NCI-H345 treated with DMSO at 0.1 percent for 48 hours (cell line): ENCODE measurements around the gene IL4R.
"Not testable (repeated sequence)": the region's sequence is repeated elsewhere in the genome, so short reads cannot be mapped to it uniquely, and the experiment has no call there.

ENCODE experiments used
- DNase-seq: peaks from one replicate; lab custom pipeline; 2025; ENCODE audit not compliant: unreplicated experiment; lab: John Stamatoyannopoulos, UW

The IL4R gene

DNA sequence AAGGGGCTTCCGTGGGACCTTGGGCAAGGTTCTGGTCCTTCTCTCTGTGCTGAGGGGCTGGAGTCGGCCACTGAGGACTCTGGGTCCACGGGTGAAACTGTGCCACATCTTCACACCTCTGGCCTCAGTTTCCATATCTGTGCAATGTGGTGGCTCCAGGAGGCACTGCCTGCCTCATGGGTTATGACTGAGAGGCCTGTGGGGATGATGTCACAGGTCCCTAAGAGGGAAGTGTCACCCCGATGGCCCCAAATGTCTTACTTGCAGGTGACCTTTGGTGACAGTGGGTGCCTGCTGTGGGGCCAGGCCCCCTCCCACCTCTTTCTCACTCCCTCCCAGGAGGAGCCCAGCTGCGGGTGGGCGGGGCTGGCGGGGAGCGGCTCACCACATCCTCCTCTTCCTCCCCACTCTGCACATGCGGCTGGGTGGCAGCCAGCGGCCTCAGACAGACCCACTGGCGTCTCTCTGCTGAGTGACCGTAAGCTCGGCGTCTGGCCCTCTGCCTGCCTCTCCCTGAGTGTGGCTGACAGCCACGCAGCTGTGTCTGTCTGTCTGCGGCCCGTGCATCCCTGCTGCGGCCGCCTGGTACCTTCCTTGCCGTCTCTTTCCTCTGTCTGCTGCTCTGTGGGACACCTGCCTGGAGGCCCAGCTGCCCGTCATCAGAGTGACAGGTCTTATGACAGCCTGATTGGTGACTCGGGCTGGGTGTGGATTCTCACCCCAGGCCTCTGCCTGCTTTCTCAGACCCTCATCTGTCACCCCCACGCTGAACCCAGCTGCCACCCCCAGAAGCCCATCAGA, 88.2 kb downstream of the IL4R start, which contains the start of gene IL21R:
IL21R (plus strand) TSS at position 407 of the 801 bp plus-strand sequence. CDS start 27,898 bp downstream, outside the sequence.
- no peak for DNase-seq

DNA sequence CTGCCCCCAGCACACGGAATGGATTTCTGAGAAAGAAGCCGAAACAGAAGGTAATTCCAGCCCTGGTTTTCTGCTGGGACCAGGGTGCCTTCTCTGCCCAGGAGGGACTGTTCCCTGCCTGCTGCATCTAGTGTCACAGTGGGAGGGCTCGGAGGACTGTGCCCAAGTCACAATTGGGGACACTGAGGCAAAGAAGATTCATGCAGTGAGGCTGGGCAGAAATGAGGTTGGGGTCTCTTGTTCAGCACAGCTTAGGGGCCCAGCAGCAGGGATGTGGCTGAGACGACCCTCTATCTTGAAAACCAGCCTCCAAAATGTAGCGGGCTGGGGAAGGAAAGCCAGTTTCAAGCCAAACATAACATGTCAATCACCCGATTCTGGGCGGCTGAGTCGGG, 88.8 kb downstream of the IL4R start:
- no peak for DNase-seq

DNA sequence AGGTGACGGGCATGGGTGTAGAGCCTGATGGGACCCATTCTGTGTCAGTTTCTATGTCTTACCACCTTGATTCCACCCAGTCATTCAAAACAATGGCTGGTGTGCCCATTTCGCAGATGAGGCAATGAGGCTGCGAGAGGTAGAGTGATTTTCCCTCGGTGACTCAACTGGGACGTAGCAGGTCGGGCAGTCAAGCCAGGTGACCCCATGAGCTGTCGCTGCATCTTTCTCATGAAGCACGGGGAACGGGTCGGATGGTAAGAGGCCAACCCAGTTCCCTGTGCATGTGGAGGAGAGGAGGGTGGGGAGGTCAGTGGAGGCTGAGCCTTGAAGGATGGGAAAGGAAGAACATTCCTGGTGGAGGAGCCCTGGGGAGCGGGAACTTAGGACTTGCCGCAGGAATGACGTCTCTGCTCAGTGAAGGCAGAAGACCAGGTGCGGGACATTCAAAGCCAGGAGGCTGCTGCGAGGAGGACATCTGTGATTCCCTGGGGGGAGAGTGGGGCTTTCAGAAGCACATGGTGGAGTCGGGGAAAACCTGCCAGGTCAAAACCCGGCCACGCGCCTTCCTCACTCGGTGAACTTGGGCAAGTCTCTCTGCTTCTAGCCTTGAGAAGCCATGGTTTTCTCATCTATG, 89.3 kb downstream of the IL4R start:
- no peak for DNase-seq

DNA sequence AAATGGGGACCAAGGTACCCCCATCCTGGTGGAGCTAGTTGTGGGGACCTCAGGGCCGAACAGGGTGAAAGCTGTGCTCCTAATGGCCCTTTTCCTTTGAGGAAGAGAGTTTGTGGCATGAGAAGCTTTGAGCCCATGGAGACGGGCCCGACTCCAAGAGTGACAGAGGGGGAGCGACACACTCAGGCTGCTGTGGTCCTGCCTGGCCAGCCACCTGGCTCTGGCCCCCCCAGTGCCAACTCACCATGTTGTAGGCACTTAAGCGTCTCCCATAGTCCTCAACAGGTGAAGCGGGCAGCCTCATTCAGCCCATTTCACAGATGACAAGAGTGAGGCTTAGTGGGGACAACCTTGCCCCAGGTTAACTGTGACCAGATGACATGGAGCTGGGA, 89.8 kb downstream of the IL4R start:
- no peak for DNase-seq

DNA sequence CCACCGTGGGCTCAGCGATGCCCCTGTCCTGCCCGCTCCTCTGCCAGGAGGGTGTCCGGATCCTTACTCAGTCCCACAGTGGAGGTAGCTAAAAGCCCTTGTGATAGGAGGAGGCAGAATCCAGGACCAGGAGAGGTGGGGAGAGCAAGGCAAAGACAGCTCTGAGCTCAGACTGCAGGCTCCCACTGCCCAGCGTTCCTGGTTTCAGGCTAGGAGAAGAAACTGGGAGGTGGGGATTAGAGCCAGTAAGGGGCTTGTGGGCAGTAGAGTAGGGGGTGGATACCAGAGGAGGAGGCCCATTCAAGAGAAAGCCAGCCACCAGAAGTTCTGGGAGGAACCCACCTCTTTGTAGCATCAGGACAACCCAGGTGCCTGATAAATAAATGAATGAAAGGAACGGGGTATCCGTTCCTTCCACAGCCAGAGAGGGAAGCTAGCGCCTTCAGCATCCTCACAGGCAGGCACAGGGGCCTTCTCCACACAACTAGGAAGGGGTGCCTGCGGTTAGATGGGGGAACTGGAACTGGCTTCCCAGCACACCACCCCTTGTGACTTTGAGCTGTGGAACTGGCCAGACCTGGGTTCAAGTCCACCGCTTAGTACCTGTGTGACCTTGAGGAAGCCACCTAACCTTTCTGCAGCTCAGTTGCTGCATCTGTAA, 90.5 kb downstream of the IL4R start:
- DNase-seq: no peak

DNA sequence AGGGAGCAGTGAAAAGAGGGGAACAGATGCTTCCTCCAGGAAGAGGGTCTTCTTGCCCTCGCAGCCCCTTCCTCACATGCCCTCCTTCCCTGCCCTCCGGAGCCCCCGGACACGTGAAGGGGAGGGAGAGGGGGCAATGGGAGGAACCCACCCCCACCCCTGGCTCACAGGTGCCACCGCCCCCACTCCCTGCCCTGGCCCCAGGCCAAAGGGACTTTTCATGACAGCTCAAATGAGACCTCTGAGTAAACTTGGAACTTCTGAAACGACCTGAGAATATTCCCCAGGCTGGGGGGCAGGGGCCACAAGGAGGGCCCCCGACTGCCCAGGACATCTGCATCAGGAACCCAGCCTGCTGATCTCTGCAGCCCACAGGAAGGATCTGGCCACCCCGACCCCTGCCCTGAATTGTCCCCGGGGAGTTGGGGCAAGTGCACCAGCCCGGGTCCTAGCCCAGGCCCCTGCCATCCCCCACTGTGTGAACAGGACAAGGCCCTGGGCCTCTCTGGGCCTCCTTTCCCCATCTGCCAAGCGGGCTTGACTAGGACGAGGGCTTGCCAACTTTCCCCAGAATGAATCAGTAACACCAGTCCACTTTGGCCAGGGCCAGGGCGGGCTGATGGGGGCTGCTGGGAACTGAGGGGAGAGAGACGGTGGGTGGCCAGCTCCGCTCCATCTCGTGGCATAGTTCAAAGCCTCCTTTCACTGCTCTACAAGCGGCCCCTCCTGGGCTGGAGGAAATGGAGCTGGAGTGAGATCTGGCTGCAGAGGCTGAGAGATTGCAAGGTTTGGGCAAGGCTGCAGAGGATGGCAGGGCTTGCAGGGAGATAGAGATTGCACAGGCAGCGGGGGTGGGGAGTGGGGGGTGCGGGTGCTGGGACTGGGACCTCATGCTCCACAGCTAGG, 92.0 kb downstream of the IL4R start:
- no peak for DNase-seq

DNA sequence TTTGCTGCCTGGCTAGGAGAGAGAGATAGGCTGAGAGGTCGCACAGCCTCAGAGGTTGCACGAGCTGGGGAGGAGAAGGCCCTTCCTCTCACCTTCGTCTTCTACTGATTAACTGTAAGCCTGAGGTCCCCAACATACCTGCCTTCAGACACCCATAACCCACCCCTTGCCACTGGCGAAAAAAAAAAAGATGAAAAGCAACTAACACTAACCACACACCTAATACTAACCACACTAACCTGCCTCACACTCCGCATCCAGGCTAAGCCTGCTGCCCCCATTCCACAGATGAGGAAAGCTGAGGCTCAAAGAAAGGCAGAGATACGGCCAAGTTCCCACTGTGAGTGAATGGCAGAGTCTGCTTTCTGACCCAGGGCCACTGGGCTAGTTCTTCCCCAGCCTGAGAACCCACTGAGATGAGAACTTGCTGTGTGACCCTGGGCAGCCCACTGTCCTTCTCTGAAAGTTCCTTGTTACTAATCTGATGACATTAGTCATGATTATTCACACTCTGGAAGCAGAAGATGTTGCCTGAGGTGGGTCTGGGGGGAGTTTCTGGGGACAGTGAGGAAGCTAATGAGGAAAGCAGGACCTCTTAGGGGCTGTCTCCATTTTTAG, 92.8 kb downstream of the IL4R start:
- DNase-seq: no peak

DNA sequence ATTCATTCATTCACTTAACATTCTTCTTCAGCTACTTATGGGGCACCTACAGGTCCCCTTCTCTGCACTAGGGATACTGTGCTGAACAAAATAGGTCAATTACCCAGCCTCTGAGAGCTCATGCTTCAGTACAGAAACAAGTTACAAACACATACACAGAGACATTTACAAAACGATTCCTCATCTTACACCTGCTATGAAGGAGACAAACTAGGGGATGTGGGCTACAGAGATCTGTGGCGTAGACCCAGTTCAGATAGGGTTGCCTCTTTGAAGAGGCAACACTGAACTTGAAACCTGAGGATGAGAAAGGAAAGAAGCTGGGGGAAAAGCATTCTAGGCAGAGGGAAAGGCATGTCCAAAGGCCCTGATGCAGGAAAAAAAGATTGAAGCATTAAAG, 93.4 kb downstream of the IL4R start:
- DNase-seq: no peak

DNA sequence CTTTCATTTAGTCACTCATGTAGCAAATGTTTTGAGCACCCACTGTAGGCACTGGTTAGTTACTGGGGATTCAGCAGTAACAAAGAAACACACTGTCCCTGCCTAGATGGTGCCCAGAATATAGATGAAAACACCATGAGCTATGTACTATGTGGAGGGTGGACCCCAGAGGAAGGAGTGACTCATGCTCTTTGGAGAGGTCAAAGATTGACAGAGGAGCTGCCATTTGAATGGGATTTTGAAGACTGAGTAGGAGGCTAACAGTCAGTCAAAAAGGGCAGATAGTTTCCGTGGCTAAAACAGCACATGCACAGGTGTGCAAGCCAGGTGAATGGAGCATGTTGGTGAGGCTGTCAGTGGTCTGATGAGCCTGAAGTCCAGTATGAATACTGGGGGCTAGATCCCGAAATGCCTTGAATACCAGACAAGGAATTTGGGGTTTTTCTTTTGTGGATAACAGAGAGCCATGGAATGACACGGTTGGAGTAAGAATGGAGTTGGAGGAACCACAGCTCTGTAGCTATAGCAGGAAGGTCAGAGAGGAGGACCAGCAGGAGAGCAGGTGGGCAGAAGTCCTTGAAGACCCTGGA, 94.3 kb downstream of the IL4R start:
- no peak for DNase-seq

DNA sequence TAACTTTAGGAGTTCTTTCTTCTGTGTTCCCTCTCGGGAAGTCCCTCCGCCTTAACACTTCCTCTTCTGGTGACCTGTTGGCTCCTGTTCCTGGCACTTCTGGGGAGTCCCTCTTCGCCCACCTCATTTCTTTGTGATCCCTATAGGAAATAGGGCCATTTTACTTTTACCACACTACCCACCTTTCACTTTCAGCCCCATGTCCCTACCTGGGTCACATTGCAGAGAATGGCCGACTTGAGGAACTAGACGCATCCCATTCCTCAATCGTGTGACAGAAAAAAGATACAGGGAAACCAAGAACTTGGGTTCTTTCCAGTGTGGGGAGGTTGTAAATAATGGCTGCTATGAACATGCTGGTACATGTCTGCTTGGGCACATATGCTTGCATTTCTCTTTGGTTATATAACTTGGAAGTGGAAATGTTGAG, 94.8 kb downstream of the IL4R start:
- no peak for DNase-seq

DNA sequence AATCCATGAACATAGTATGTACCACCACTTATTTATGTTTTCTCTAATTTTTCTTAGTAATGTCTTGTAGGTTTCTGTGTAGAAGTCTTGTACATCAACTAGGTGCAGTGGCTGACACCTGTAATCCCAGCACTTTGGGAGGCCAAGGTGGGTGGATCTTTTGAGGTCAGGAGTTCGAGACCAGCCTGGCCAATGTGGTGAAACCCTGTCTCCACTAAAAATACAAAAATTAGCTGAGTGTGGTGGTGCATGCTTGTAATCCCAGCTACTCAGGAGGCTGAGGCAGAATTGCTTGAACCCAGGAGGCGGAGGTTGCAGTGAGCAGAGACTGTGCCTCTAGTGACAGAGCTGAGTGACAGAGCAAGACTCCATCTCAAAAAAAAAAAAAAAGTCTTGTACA, 96.2 kb downstream of the IL4R start:
- DNase-seq: not testable (repeated sequence)

DNA sequence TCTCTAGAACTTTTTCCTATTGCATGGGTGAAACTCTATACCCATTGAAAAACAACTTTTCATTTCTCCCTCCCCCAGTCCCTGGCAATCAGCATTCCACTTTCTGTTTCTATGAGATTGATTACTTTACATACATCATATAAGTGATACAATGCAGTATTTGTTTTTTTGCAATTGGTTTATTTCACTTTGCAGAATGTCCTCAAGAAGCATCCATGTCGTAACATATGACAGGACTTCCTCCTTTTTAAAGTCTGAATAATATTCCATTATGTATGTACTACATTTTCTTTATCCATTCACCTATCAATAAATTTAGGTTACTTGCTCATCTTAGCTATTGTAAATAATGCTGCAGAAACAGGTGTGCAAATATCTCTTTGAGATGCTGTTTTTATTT, 97.0 kb downstream of the IL4R start:
- DNase-seq: no peak

DNA sequence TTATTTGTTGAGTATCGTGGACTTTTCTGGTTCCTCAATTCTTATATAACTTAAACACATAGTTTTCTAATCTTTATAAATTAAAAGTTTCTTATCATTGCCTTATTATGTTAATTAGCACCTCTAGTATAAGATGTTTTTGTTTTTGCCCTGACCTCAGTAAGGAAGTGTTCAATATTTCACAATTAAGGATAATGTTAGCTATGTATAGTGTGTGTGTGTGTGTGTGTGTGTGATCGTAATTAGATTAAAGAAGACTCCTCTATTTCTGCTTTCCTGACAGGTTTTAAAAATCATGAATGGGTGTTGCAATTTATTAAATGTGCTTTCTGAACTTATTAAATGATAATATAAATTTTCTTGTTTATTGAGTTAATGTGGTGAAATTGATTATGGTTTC, 100.2 kb downstream of the IL4R start:
- no peak for DNase-seq
